Activated B cell treated with CpG ODN at 0.5 μM for 24 hours (primary cell): ENCODE data around the gene BBS1. TPM values are rescaled to one million over a fixed set of nuclear protein-coding genes. Genes with fewer than 3 reads are reported as not detected.

Experiments
- ATAC-seq: fragments of 200-7000 bp; cut with Tn5 transposase; one replicate; pipeline ENCODE4 v1.10.0; 2021; ENCODE audit warnings: low read depth, mild to moderate bottlenecking, moderate library complexity
- CTCF ChIA-PET: fragments of 350-600 bp; sonication (Branson Sonifier 250); formaldehyde crosslinking; loops from one replicate; lab custom pipeline; 2021; ENCODE audit warnings: antibody characterized with exemption; lab: Charles Lee
- POLR2A ChIA-PET: fragments of 350-600 bp; sonication (Branson Sonifier 250); formaldehyde crosslinking; loops from one replicate; lab custom pipeline; 2021; ENCODE audit warnings: antibody characterized with exemption; lab: Charles Lee
- DNase-seq: peaks from one replicate; pipeline ENCODE4 v3.0.0; 2022
- H3K27ac Mint-ChIP-seq: one replicate; pipeline ENCODE4 v1.8.0; 2020; ENCODE audit warnings: mixed read lengths
- H3K27me3 Mint-ChIP-seq: one replicate; pipeline ENCODE4 v1.8.0; 2021; ENCODE audit warnings: mixed read lengths
- H3K36me3 Mint-ChIP-seq: one replicate; pipeline ENCODE4 v1.8.0; 2021; ENCODE audit warnings: low read depth, mixed read lengths
- H3K4me1 Mint-ChIP-seq: one replicate; pipeline ENCODE4 v1.8.0; 2021; ENCODE audit warnings: mixed read lengths
- H3K4me3 Mint-ChIP-seq: one replicate; pipeline ENCODE4 v1.8.0; 2020; ENCODE audit warnings: mild to moderate bottlenecking, mixed read lengths
- H3K9me3 Mint-ChIP-seq: one replicate; pipeline ENCODE4 v1.8.0; 2020; ENCODE audit warnings: mixed read lengths
- CTCF ChIP-seq: fragments of 200-600 bp; IDR thresholded peaks from one replicate; pipeline ENCODE4 v1.8.0; 2022; ENCODE audit warnings: antibody characterized with exemption, mild to moderate bottlenecking
- intact Hi-C: fragments of 100-400 bp; cut with micrococcal nuclease; formaldehyde crosslinking; loops from one replicate; pipeline ENCODE4 v1.15.1; 2024
- total RNA-seq: library from RNA; stranded (reverse); gene quantifications from 2 replicates; pipeline ENCODE4 v1.2.3, GENCODE V29; 2022

BBS1 gene
- total RNA-seq, 1 donor from 2014 or later: 38.8 TPM

- intact Hi-C loops: no loop called here
Measured at GRCh38 chr11:66473167-66473566, 37.3 kb upstream of the BBS1 start.

GRCh38 chr11:66473608-66474515, 36.6 kb upstream of the BBS1 start:
- no peak for TF ChIP-seq CTCF
- Mint-ChIP-seq H3K27me3 (no peaks in the 10 kb centered on the region), H3K9me3 (no peaks in the 10 kb centered on the region), H3K36me3 (peaks cover 12% of the 10 kb centered on the region), H3K4me1 (peaks cover 3% of the 10 kb centered on the region), H3K4me3 (no peak overlapping the region), H3K27ac (no peak overlapping the region)
- DNase-seq (no peak), ATAC-seq (no peak)
- ChIA-PET CTCF (no interaction called here), POLR2A (no interaction called here)
- intact Hi-C loops: no loop called here

More at GRCh38 chr11:66473167-66473566, 37.3 kb upstream of the BBS1 start:
- Mint-ChIP-seq H3K36me3 (peaks cover 12% of the 10 kb centered on the region), H3K27me3 (no peaks in the 10 kb centered on the region), H3K9me3 (no peaks in the 10 kb centered on the region), H3K4me1 (peaks cover 2% of the 10 kb centered on the region), H3K4me3 (no peak overlapping the region), H3K27ac (no peak overlapping the region)
- DNase-seq: no peak
- ChIA-PET CTCF (no interaction called here), POLR2A (no interaction called here)
- no peak for ATAC-seq
- TF ChIP-seq CTCF: no peak

- H3K27ac Mint-ChIP-seq: no peak overlapping the region
- no peak for ATAC-seq
Measured at GRCh38 chr11:66475349-66476172, 34.9 kb upstream of the BBS1 start.

GRCh38 chr11:66476173-66476840, 34.1 kb upstream of the BBS1 start:
- Mint-ChIP-seq H3K36me3 (peaks cover 14% of the 10 kb centered on the region), H3K4me3 (no peak overlapping the region), H3K4me1 (peaks cover 19% of the 10 kb centered on the region), H3K27me3 (no peaks in the 10 kb centered on the region), H3K27ac (no peak overlapping the region), H3K9me3 (no peaks in the 10 kb centered on the region)
- no peak for TF ChIP-seq CTCF
- CTCF ChIA-PET: no interaction called here
- DNase-seq (no peak), ATAC-seq (no peak)
- intact Hi-C loops: no loop called here
- POLR2A ChIA-PET: interaction anchor here (1.2 kb wide), 1 partner anchor 10 kb away, joined by 3 read pairs; the partner anchor contains the start of gene PELI3

More at GRCh38 chr11:66475349-66476172, 34.9 kb upstream of the BBS1 start:
- no peak for TF ChIP-seq CTCF
- CTCF ChIA-PET: no interaction called here
- Mint-ChIP-seq H3K9me3 (no peaks in the 10 kb centered on the region), H3K27me3 (no peaks in the 10 kb centered on the region), H3K4me1 (peaks cover 14% of the 10 kb centered on the region), H3K4me3 (no peak overlapping the region), H3K36me3 (peaks cover 14% of the 10 kb centered on the region)
- intact Hi-C loops: no loop called here
- POLR2A ChIA-PET: interaction anchor here (0.6 kb wide), 1 partner anchor 9 kb away, joined by 5 read pairs; the partner anchor contains the start of gene PELI3
- DNase-seq: no peak
